PFSK-1 (cell line): ENCODE data around the gene MIGA1.

ENCODE experiments used
- FOXP2 ChIP-seq: optimal IDR thresholded peaks from 2 replicates; pipeline ENCODE3; 2011; ENCODE audit warnings: borderline replicate concordance, control low read depth, inconsistent platforms; ENCODE audit not compliant: insufficient read depth; ENCODE audit errors: extremely low read length, extremely low read depth
- POLR2AphosphoS5 ChIP-seq: IDR thresholded peaks from 2 replicates; pipeline ENCODE4 v1.6.1; 2012; ENCODE audit warnings: low read depth, mild to moderate bottlenecking, control low read depth, low read length, moderate library complexity
- REST ChIP-seq, 2 experiments: IDR thresholded peaks; 2 replicates each; pipeline versions ENCODE4 v1.6.1 to v1.8.0; 2011 to 2012; ENCODE audit warnings: low read depth in 2 of 2, low read length in 2 of 2, control low read depth in 1 of 2, inconsistent platforms in 1 of 2, mild to moderate bottlenecking in 1 of 2, moderate library complexity in 1 of 2; ENCODE audit not compliant: insufficient read depth in 1 of 2
- SIN3A ChIP-seq: IDR thresholded peaks from 2 replicates; pipeline ENCODE4 v1.6.1; 2012; ENCODE audit warnings: mild to moderate bottlenecking, low read length, moderate library complexity, borderline replicate concordance; ENCODE audit not compliant: insufficient read depth
- TAF1 ChIP-seq: IDR thresholded peaks from 2 replicates; pipeline ENCODE4 v1.6.1; 2012; ENCODE audit warnings: low read length, control low read depth, borderline replicate concordance; ENCODE audit not compliant: insufficient read depth

The MIGA1 gene

DNA sequence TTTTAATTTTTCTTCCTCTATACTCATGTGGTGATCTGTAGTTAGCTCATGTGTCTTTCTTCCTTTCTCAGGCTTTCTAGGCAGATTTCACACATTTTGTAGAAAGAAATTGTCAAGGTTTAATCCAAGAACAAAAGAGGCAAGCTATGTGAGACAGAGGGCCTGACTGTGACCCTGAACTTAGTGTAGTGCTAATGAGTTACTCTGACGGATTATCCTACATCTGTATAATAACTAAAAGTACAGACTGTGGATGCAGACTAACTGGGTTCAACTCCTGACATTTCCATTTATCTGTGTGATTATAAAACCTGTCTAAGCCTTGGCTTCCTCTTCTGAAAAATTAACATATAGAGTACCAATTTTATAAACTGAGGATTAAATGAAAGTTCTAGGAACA lies 40.7 kb downstream of the MIGA1 start:
- no peak for TF ChIP-seq REST (IDR thresholded peaks at IDR 0.05; ENCODE audit: insufficient read depth in 1 of 2, low read depth in 2 of 2, low read length in 2 of 2)
- no peak for TF ChIP-seq SIN3A
- TF ChIP-seq TAF1, result no peak
- no peak for TF ChIP-seq POLR2AphosphoS5
- TF ChIP-seq FOXP2, result no peak

DNA sequence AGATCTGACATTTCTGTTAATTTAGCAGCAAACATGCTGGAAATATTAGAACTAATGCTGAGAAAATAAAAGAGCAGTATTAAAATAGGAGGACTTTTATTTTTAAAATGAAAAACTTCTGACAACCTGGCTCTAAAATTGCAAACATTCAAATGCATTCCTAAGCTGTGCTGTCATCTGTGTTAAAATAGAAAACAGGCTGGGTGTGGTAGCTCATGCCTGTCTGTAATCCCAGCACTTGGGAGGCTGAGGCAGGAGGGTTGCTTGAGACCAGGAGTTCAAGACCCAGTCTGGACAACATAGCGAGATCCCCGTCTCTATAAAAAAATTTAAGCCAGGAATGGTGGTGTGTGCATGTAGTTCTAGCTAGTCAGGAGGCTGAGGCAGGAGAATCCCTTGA lies 44.6 kb downstream of the MIGA1 start:
- TF ChIP-seq POLR2AphosphoS5 (no peak), TAF1 (no peak), FOXP2 (no peak), SIN3A (no peak), REST (IDR thresholded peaks at IDR 0.05; ENCODE audit: insufficient read depth in 1 of 2, low read depth in 2 of 2, low read length in 2 of 2) (no peak)

DNA sequence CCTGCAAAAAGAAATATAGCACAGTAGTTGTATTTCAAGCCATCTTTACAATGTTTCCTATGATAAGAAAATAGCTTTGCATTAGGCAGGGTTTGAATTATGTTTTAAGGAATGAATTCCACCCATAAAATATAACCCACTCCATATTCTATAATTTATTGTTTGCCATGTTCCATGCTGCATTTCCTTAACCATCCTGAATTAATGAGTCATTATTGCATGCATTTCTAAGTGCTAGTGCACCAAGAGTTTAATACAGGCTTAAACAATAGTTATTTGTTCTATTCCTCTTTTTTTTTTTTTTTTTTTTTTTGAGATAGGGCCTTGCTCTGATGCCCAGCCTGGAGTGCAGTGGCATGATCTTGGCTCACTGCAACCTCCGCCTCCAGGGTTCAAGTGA lies 45.2 kb downstream of the MIGA1 start:
- TF ChIP-seq SIN3A, result no peak
- TF ChIP-seq FOXP2, result no peak
- no peak for TF ChIP-seq POLR2AphosphoS5
- no peak for TF ChIP-seq TAF1
- no peak for TF ChIP-seq REST (IDR thresholded peaks at IDR 0.05; ENCODE audit: insufficient read depth in 1 of 2, low read depth in 2 of 2, low read length in 2 of 2)

DNA sequence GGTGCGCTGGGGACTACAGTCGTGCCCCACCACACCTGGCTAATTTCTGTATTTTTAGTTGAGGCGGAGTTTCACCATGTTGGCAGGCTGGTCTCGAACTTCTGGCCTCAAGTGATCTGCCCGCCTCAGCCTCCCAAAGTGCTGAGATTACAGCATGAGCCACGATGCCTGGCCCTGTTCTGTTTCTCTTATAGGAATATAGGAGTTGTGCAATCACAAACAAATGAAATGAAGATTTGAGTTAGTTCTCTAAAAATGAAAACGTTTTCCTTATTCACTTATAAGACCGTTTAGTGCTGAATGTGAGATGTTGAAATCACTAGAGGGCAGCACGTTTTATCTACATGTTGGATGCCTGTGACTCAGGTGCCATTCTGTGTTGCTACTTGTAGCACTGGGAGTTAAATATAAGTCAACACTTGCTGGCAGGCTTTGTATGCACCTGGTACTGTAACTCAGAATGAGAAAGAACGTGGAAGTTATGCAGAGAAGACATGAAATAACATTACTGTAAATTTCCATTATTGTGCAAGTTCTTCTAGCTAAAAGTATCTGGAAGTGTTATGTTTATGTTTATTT lies 45.8 kb downstream of the MIGA1 start:
- no peak for TF ChIP-seq POLR2AphosphoS5
- TF ChIP-seq REST (IDR thresholded peaks at IDR 0.05; ENCODE audit: insufficient read depth in 1 of 2, low read depth in 2 of 2, low read length in 2 of 2), result no peak
- TF ChIP-seq SIN3A, result no peak
- no peak for TF ChIP-seq TAF1
- TF ChIP-seq FOXP2, result no peak

- TF ChIP-seq REST (IDR thresholded peaks at IDR 0.05; ENCODE audit: insufficient read depth in 1 of 2, low read depth in 2 of 2, low read length in 2 of 2) (no peak), FOXP2 (no peak), POLR2AphosphoS5 (no peak), TAF1 (no peak), SIN3A (no peak)
These were observed 48.6 kb downstream of the MIGA1 start for GRCh38 chr1:77828098-77828497.
